A549 (cell line): Measurements from ENCODE around the gene PGLYRP2. TPM values are rescaled to one million over a fixed set of nuclear protein-coding genes. Genes with fewer than 3 reads are reported as not detected.
A peak's percentile ranks its signal among the peaks of the same experiment; 100 is the strongest.

Experiments
- ATAC-seq, 2 experiments: fragments of 200-7000 bp in 1 of 2; fragments of >200 bp in 1 of 2; cut with Nextera tagmentation in 1 of 2; cut with Tn5 transposase in 1 of 2; 3 replicates each; pipeline versions ENCODE4 v1.8.0 to v1.9.1; 2018 to 2020; ENCODE audit warnings: mild to moderate bottlenecking in 1 of 2, moderate library complexity in 1 of 2
- CTCF ChIA-PET: fragments of 300-600 bp; sonication (Branson Sonifier 250); formaldehyde crosslinking; extraction: SDS; loops from one replicate; lab custom pipeline; 2021; ENCODE audit warnings: antibody characterized with exemption, inconsistent platforms; lab: Yijun Ruan, JAX
- POLR2A ChIA-PET: fragments of 350-600 bp; formaldehyde crosslinking; extraction: SDS; loops from one replicate; lab custom pipeline; 2021; ENCODE audit warnings: antibody characterized with exemption, inconsistent platforms; lab: Yijun Ruan, JAX
- DNase-seq, 2 experiments: peaks; one replicate each; pipeline versions ENCODE4 v3.0.0 to v3.0.0-alpha.2; 2011 to 2016; ENCODE audit warnings: low read depth in 1 of 2, low spot score in 1 of 2
- FAIRE-seq: peaks from 2 replicates; lab custom pipeline; 2011; peaks lifted over from hg19 to GRCh38; lab: Jason Lieb, UNC
- H3K27ac ChIP-seq, 2 experiments: fragments of >200 bp; sonication (Bioruptor Twin); formaldehyde crosslinking; 3 replicates each; pipeline ENCODE4 v1.5.1; 2016 to 2017
- H3K4me1 ChIP-seq: fragments of >200 bp; sonication (Bioruptor Twin); formaldehyde crosslinking; 3 replicates; pipeline ENCODE4 v1.6.1; 2016
- H3K4me2 ChIP-seq: fragments of >200 bp; sonication (Bioruptor Twin); formaldehyde crosslinking; 3 replicates; pipeline ENCODE4 v1.6.1; 2016
- H3K4me3 ChIP-seq: fragments of >200 bp; sonication (Bioruptor Twin); formaldehyde crosslinking; 3 replicates; pipeline ENCODE4 v1.5.1; 2016
- H3K9me3 ChIP-seq: fragments of >200 bp; sonication (Bioruptor Twin); formaldehyde crosslinking; 3 replicates; pipeline ENCODE4 v1.6.1; 2016
- ATOH8 ChIP-seq: fragments of 250-450 bp; sonication (Bioruptor Pico); IDR thresholded peaks from 2 replicates; pipeline ENCODE4 v1.5.0; 2020; ENCODE audit warnings: low read depth, mild to moderate bottlenecking, moderate library complexity
- BCL3 ChIP-seq: fragments of >200 bp; sonication (Bioruptor Twin); formaldehyde crosslinking; IDR thresholded peaks from 3 replicates; pipeline ENCODE4 v1.6.1; 2016
- BHLHE40 ChIP-seq: IDR thresholded peaks from 2 replicates; pipeline ENCODE4 v1.6.1; 2012; ENCODE audit warnings: low read depth, low read length, inconsistent platforms
- CBX2 ChIP-seq: fragments of 200-600 bp; sonication (generic); IDR thresholded peaks from 2 replicates; pipeline ENCODE4 v1.6.1; 2016; ENCODE audit warnings: low read depth, mild to moderate bottlenecking, borderline replicate concordance
- EHF ChIP-seq: fragments of 250-450 bp; sonication (Bioruptor Pico); IDR thresholded peaks from 2 replicates; pipeline ENCODE4 v1.5.0; 2020; ENCODE audit warnings: mild to moderate bottlenecking
- ESRRA ChIP-seq: fragments of 150-350 bp; IDR thresholded peaks from 2 replicates; pipeline ENCODE4 v1.6.1; 2014; ENCODE audit warnings: mild to moderate bottlenecking, low read length, borderline replicate concordance
- HEYL ChIP-seq: fragments of 250-450 bp; sonication (Bioruptor Pico); IDR thresholded peaks from 2 replicates; pipeline ENCODE4 v1.8.0; 2021; ENCODE audit warnings: mild to moderate bottlenecking, moderate library complexity
- HMGXB4 ChIP-seq: fragments of 250-450 bp; sonication (Bioruptor Pico); IDR thresholded peaks from 2 replicates; pipeline ENCODE4 v1.5.0; 2021; ENCODE audit warnings: mild to moderate bottlenecking, moderate library complexity, borderline replicate concordance
- KDM1A ChIP-seq: fragments of 200-600 bp; sonication (generic); IDR thresholded peaks from 2 replicates; pipeline ENCODE4 v1.6.1; 2016; ENCODE audit warnings: low read depth, mild to moderate bottlenecking
- MYC ChIP-seq: IDR thresholded peaks from 2 replicates; pipeline ENCODE4 v1.6.1; 2012; ENCODE audit warnings: mild to moderate bottlenecking, inconsistent platforms, low read length, improper control_type of control experiment, borderline replicate concordance
- NPAS2 ChIP-seq: fragments of 250-450 bp; sonication (Bioruptor Pico); IDR thresholded peaks from 2 replicates; pipeline ENCODE4 v1.8.0; 2022; ENCODE audit warnings: mild to moderate bottlenecking, moderate library complexity, borderline replicate concordance
- POLR2AphosphoS2 ChIP-seq: conservative IDR thresholded peaks from 2 replicates; pipeline ENCODE4 v1.6.1; 2012; ENCODE audit warnings: low read length, improper control_type of control experiment, inconsistent platforms
- RAD21 ChIP-seq, 2 experiments: fragments of >200 bp in 1 of 2; sonication (Bioruptor Twin) in 1 of 2; formaldehyde crosslinking in 1 of 2; IDR thresholded peaks in 1 of 2; conservative IDR thresholded peaks in 1 of 2; 2 replicates in 1 of 2; 3 replicates in 1 of 2; pipeline ENCODE4 v1.6.1; 2012 to 2018; ENCODE audit warnings: inconsistent platforms in 1 of 2
- RARB ChIP-seq: fragments of 250-450 bp; sonication (Bioruptor Pico); IDR thresholded peaks from 2 replicates; pipeline ENCODE4 v1.8.0; 2021; ENCODE audit warnings: mild to moderate bottlenecking, moderate library complexity
- WGBS: methylation state at CpG from one replicate; pipeline ENCODE4 v1.1.6; 2017; ENCODE audit errors: missing lambda C conversion rate; 5-methylcytosine and 5-hydroxymethylcytosine counted together
- polyA plus RNA-seq, 4 experiments: library from polyadenylated mRNA; depleted of rRNA in 3 of 4; stranded (reverse); fragments of >200 nt; fragmentation: RNase III in 1 of 4; extraction: RNeasy Plus Mini Kit Qiagen cat#74134 plus additional on column Dnase treatment in 1 of 4; gene quantifications; 2 replicates in 3 of 4; 3 replicates in 1 of 4; pipeline ENCODE4 v1.2.3, GENCODE V29; 2011 to 2017
- TF ChIP-seq, protein P1 (sequence below): fragments of 150-350 bp; IDR thresholded peaks from 2 replicates; pipeline ENCODE4 v1.6.1; 2014; ENCODE audit warnings: low read depth, mild to moderate bottlenecking, low read length

Gene PGLYRP2
- polyA plus RNA-seq, 2 of the 4 experiments (the other 2 are of a cell fraction), result not detected

DNA sequence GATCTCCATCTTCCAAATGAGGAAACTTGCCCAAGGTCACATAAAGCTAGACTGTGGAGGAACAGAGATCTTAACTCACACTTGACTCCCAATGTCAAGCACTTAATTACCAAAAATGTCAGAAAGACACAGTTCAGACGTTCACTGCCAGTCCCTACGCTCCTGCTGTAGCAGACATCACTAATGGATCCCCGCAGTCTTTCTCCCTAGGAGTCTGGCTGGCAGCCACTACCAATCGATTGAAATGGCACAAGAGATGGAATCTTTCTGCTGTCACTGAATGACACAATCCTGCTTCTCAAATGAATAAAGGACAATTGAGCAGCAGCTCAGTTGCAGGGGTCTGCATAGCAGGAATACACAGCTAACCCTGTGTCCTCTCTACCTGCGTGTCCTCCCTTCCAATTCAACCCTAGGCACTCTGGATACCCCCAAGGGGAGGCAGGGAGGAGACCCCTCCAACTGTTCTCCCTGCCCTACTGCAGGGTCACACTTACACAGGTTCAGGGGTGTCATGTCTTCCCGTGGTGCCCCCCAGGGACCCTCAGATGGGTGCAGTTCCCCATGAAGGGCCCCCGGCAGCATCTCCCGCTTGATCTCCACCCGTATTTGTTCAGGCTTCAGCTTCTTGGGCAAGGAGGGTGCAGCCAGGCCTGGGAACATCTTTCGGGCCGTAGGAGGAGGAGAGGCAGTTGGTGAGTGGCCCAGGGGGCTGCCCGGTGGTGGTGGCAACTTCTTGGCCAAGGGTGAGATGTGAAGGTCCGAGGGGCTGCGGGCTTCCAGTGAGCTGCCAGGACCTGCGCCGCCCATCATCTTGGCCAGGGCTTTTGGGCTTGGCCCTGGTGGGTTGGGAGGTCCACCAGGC lies 52.6 kb downstream of the PGLYRP2 start:
- ChIA-PET CTCF (interaction anchor here (1.0 kb wide), 1 partner anchor 124 kb away, joined by 3 read pairs; no protein-coding TSS in a partner anchor), POLR2A (no interaction called here)
- Histone ChIP-seq H3K27ac (no peak overlapping the region), H3K9me3 (peaks cover 8% of the 10 kb centered on the region; the same call in 1 of the 3 replicates), H3K4me2 (no peak overlapping the region), H3K4me1 (peaks cover 11% of the 10 kb centered on the region; the same call in 1 of the 3 replicates), H3K4me3 (no peak overlapping the region)
- FAIRE-seq (no peak), ATAC-seq (no peak), DNase-seq (peak in 1 of 2 experiments; percentile 24)
- TF ChIP-seq KDM1A, result no peak
- no peak for TF ChIP-seq HEYL (CRISPR knock-in tag)
- no peak for TF ChIP-seq CBX2
- TF ChIP-seq BCL3, result no peak
- no peak for TF ChIP-seq POLR2AphosphoS2
- TF ChIP-seq BHLHE40, result no peak
- TF ChIP-seq, protein P1, sequence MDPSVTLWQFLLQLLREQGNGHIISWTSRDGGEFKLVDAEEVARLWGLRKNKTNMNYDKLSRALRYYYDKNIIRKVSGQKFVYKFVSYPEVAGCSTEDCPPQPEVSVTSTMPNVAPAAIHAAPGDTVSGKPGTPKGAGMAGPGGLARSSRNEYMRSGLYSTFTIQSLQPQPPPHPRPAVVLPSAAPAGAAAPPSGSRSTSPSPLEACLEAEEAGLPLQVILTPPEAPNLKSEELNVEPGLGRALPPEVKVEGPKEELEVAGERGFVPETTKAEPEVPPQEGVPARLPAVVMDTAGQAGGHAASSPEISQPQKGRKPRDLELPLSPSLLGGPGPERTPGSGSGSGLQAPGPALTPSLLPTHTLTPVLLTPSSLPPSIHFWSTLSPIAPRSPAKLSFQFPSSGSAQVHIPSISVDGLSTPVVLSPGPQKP, result no peak
- WGBS, result 88% methylated on average over 10 of the region's 16 CpGs

- Histone ChIP-seq H3K27ac (no peak overlapping the region), H3K9me3 (peaks cover 8% of the 10 kb centered on the region; the same call in 1 of the 3 replicates), H3K4me1 (no peaks in the 10 kb centered on the region), H3K4me3 (no peak overlapping the region), H3K4me2 (no peak overlapping the region)
- no peak for DNase-seq
- ChIA-PET POLR2A (no interaction called here), CTCF (no interaction called here)
- 96% methylated on average over 24 of the region's 36 CpGs for WGBS
- FAIRE-seq, result no peak
- no peak for TF ChIP-seq MYC
- TF ChIP-seq ATOH8, result no peak
- TF ChIP-seq NPAS2 (CRISPR knock-in tag), result no peak
- no peak for TF ChIP-seq POLR2AphosphoS2
- TF ChIP-seq ESRRA, result no peak
- no peak for TF ChIP-seq EHF (CRISPR knock-in tag)
- TF ChIP-seq, protein P1, result no peak
- no peak for TF ChIP-seq KDM1A
- no peak for TF ChIP-seq RARB (CRISPR knock-in tag)
- no peak for TF ChIP-seq HMGXB4 (CRISPR knock-in tag)
- no peak for TF ChIP-seq RAD21 (conservative IDR thresholded peaks at IDR 0.05 in 1 of 2, IDR thresholded peaks at IDR 0.05 in 1 of 2)
- no peak for ATAC-seq
Measured at GRCh38 chr19:15425321-15425950, 53.9 kb downstream of the PGLYRP2 start.
